Measurements from ENCODE around the gene SULT2B1. TPM values are rescaled to one million over a fixed set of nuclear protein-coding genes. Genes with fewer than 3 reads are reported as not detected.
A peak's percentile ranks its signal among the peaks of the same experiment; 100 is the strongest.

SULT2B1 gene
- total and polyA plus RNA-seq, 2 experiments from 2014 or later, result 0.20 TPM; not detected in 1

DNA sequence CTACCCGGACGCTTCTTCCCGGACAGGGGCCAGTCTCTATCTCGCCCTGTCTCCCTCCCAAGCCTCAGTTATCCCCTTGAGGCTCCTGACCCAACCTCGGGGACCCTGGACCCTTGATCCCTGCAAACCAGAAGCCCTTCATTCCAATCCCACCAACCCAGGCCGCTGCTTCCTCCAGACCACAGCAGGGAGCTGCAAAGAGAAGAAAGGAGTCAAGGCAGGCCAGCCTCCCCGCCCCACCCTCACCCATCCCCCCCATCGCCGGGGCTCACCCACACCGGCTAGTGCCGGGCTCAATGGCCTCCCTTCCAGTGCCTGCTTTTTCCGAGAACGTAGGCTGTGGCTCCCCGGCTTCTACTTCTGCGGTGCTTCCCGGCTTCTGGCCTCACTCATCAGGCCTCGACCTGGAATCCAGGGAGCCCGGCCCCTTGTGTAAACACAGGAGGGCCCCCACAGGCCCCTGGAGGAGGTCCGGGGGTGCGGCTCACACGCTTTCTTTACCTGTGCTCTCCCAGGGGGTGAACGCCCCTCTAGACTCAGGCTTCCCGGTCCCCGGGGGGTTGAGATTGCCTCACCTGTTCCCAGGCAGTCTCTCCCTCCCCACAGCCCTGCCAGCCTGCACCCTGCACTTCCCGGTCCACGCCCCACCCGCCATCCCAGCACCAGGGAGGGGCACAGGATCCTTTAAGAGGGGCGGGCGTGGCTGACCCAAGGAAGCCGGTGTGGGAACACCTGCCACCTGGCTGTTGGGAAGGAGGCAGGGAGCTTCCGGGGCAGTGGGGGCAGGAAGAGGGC lies 62.7 kb downstream of the SULT2B1 start, which contains the start of gene FAM83E:
TSS of gene FAM83E (minus strand) at position 641 of the 795 bp plus-strand sequence. CDS start 1,704 bp downstream, outside the sequence.
- peak within 1 kb of the TSS; percentile 83 for H3K27ac ChIP-seq

DNA sequence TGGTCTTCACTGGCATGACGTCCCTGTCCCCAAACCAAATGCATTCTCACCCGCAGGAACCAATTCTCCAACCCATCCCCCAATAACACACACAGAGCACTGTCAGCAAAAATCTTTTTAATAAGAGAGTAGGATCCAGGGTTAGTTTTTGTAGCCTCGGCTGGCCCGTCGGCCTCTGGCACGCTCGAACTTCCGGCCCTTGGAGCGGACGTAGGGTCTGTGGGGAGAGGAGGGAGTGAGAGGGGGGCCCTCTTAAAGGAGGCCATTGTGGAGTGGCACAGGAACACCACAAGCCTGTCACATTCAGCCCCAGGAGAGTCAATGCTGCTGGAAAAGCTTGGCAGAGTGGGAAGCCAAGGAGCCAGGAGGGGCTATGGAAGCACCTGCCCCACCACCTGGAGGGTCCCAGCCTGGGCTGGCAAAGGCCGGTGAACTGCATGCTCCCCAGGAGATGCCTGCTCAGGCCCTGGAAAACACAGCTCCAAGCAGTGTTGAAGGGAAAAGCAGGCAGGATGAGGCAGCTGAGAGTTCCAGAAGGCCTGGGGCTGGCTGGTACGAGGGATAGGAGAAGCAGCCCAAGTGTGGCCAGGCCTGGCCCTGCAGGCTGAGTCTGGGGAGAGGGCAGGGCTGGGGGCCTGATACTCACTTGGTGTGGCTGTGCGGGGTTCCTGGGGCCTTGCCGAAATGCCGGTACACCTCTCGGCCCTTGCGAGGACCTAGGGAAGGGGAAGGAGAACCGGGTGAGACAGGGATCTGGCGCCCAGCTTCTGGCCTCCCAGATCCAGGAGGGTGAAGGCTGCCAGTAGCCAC lies 63.5 kb downstream of the SULT2B1 start:
- TF ChIP-seq, protein P1, sequence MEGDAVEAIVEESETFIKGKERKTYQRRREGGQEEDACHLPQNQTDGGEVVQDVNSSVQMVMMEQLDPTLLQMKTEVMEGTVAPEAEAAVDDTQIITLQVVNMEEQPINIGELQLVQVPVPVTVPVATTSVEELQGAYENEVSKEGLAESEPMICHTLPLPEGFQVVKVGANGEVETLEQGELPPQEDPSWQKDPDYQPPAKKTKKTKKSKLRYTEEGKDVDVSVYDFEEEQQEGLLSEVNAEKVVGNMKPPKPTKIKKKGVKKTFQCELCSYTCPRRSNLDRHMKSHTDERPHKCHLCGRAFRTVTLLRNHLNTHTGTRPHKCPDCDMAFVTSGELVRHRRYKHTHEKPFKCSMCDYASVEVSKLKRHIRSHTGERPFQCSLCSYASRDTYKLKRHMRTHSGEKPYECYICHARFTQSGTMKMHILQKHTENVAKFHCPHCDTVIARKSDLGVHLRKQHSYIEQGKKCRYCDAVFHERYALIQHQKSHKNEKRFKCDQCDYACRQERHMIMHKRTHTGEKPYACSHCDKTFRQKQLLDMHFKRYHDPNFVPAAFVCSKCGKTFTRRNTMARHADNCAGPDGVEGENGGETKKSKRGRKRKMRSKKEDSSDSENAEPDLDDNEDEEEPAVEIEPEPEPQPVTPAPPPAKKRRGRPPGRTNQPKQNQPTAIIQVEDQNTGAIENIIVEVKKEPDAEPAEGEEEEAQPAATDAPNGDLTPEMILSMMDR (IDR thresholded peaks at IDR 0.05; ENCODE audit: low read depth, low read length), result no peak
- Histone ChIP-seq H3K4me1 (ENCODE audit: low read depth) (peaks cover 23% of the 10 kb centered on the region), H3K27me3 (no peaks in the 10 kb centered on the region), H3K27ac (peak overlapping the region; percentile 83), H3K36me3 (peaks cover 26% of the 10 kb centered on the region), H3K9me3 (ENCODE audit: low read depth) (no peaks in the 10 kb centered on the region), H3K4me3 (no peak overlapping the region)
- DNase-seq (ENCODE audit: low read depth in 1 of 2, low spot score in 1 of 2), result no peak

More for the DNA sequence above, 62.7 kb downstream of the SULT2B1 start, which contains the start of gene FAM83E:
- peaks cover 23% of the 10 kb centered on the region for H3K4me1 ChIP-seq (ENCODE audit: low read depth)
- no peaks in the 10 kb centered on the region for H3K9me3 ChIP-seq (ENCODE audit: low read depth)
- H3K36me3 ChIP-seq, result peaks cover 26% of the 10 kb centered on the region
- DNase-seq (ENCODE audit: low read depth in 1 of 2, low spot score in 1 of 2), result no peak
- no peaks in the 10 kb centered on the region for H3K27me3 ChIP-seq
- no peak within 1 kb of the TSS for H3K4me3 ChIP-seq
- TF ChIP-seq, protein P1 (IDR thresholded peaks at IDR 0.05; ENCODE audit: low read depth, low read length), result no peak

DNA sequence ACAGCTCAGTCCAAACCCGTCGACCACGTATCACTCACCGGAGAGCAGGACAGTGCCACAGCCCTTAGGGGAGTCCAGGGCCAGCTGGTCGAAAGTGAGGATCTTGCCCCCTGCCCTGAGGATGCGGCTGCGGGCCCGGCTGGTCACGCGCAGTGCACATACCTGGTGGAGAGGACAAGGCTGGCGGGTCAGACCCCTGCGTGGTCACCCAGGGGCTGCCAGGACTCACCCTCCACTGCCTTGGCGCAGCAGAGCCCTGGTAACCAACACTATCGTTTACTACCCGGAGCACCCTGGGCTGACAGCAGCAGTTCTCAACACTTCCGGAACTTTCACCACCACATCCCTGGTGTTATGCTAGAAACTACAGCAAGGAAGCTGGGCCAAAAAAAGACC lies 64.1 kb downstream of the SULT2B1 start:
- H3K36me3 ChIP-seq, result peaks cover 26% of the 10 kb centered on the region
- no peak overlapping the region for H3K4me3 ChIP-seq
- TF ChIP-seq, protein P1 (IDR thresholded peaks at IDR 0.05; ENCODE audit: low read depth, low read length), result no peak
- no peaks in the 10 kb centered on the region for H3K9me3 ChIP-seq (ENCODE audit: low read depth)
- H3K27ac ChIP-seq, result no peak overlapping the region
- peaks cover 23% of the 10 kb centered on the region for H3K4me1 ChIP-seq (ENCODE audit: low read depth)
- no peak for DNase-seq (ENCODE audit: low read depth in 1 of 2, low spot score in 1 of 2)
- no peaks in the 10 kb centered on the region for H3K27me3 ChIP-seq

DNA sequence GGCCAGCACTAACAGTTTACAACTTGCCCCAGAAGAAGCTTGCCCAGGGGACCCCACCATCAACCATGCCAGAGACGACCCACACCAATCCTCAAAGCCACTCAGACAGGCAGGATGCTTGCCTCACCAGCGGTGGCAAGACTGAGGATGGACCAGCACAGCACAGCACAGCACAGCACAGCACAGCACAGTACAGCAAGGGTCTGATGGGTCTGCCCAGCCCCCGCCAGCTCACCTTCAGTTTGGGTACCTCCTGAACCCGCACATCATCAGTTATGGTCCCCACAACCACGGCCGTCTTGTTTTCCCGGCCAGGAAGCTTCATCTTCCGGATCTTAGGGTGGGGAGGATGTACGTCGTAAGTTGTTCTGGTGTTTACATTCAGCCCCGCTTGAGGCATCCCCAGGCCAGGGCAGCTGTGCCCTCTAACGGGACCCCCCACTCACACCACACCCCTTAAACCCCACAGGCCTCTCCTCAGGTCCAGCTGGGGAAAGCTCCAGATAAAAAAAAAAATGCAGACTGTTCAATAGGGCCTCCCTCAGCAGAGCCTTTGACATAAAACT lies 64.6 kb downstream of the SULT2B1 start:
- Histone ChIP-seq H3K36me3 (peaks cover 26% of the 10 kb centered on the region), H3K9me3 (ENCODE audit: low read depth) (no peaks in the 10 kb centered on the region), H3K27me3 (no peaks in the 10 kb centered on the region), H3K4me3 (no peak overlapping the region), H3K27ac (no peak overlapping the region), H3K4me1 (ENCODE audit: low read depth) (peaks cover 23% of the 10 kb centered on the region)
- TF ChIP-seq, protein P1 (IDR thresholded peaks at IDR 0.05; ENCODE audit: low read depth, low read length), result no peak
- no peak for DNase-seq (ENCODE audit: low read depth in 1 of 2, low spot score in 1 of 2)

DNA sequence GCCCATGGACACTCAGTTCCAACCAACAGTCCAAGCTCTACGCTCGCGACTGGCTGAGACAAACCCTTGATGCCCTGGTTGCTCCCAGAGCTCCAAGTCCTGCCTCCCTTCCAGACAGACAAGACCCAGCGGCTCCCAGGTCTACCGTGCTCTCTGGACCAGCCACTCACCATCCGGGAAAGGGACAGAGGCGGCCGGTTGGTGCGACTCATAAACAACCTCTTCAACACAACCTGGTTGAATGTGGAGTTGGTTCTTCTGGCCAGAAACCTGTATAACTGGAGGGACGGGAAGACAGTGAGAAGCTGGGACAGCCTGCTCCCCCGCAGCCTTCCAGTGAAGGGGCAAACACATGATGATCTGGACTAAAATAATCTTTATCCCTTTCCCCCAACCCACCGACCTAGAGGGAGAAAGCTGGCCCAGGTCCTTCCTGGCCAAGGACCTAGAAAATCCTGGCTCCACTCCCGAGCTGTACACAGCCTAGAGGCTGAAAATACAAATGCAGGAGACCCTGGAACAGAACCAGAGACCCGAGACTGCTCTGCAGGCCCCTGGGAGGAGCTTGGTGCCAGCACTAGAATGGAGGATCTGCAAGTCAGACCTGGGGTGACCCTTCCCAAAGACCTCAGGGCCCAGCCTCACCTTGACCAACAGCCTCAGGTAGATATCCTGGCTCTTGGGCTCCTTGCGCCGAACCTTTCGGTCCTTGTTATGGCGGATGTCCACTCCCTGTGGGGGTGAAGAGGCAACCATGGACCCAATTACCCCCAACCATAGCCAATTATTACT lies 65.4 kb downstream of the SULT2B1 start:
- H3K27ac ChIP-seq, result peak overlapping the region; percentile 44
- peak overlapping the region; percentile 89 for H3K4me3 ChIP-seq
- peaks cover 26% of the 10 kb centered on the region for H3K36me3 ChIP-seq
- no peaks in the 10 kb centered on the region for H3K9me3 ChIP-seq (ENCODE audit: low read depth)
- TF ChIP-seq, protein P1 (IDR thresholded peaks at IDR 0.05; ENCODE audit: low read depth, low read length), result peak; percentile 22
- H3K27me3 ChIP-seq, result no peaks in the 10 kb centered on the region
- peaks cover 23% of the 10 kb centered on the region for H3K4me1 ChIP-seq (ENCODE audit: low read depth)
- peak in 1 of 2 donors; percentile 61 for DNase-seq (ENCODE audit: low read depth in 1 of 2, low spot score in 1 of 2)
